ENCODE measurements around the gene THAP4.

Gene THAP4

GRCh38 chr2:241542278-241542605, 94.7 kb downstream of the THAP4 start:
- DNase-seq: no peak

DNA sequence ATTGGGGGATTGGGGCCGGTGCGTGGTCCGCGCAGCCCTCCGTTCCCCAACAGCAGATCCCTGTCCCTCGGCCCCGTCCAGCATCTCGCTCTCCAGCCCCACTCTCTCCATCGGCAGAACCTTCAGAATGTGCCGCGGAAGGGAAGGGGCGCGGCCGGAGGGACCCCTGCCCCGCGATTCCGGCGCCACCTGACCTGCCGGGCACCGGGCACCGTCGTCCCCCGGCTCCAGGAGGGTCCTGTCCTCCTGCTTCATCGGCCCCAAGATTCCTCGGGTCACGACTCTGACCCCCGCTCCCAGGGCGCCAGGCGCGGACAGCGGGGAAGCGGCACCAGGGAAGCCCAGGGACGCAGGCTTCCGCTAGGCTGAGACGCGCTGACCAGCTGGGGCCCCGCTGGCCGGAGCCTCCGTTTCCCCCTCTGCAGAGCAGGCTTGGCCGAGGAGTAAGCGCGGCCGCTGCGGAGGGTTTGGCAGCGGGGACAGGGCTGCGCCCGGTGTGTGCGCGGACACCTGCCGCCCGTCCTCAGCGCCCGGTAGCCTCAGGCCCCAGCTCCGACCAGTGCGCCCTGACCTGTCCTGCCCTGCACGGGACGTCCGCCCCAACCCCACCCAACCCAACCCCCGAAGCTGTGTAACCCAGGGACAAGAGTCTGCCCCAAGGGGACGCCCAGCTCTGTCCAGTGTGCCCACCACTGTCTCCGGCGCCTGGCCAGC, 95.2 kb downstream of the THAP4 start:
- no peak for DNase-seq

GRCh38 chr2:241540771-241541561, 96.0 kb downstream of the THAP4 start:
- DNase-seq: peak; percentile 24

- DNase-seq: no peak
Observed at GRCh38 chr2:241540401-241540770, 96.6 kb downstream of the THAP4 start.

GRCh38 chr2:241539616-241540374, 97.2 kb downstream of the THAP4 start:
- DNase-seq: no peak

- DNase-seq: no peak
Observed at GRCh38 chr2:241538838-241539615, 97.9 kb downstream of the THAP4 start.

DNA sequence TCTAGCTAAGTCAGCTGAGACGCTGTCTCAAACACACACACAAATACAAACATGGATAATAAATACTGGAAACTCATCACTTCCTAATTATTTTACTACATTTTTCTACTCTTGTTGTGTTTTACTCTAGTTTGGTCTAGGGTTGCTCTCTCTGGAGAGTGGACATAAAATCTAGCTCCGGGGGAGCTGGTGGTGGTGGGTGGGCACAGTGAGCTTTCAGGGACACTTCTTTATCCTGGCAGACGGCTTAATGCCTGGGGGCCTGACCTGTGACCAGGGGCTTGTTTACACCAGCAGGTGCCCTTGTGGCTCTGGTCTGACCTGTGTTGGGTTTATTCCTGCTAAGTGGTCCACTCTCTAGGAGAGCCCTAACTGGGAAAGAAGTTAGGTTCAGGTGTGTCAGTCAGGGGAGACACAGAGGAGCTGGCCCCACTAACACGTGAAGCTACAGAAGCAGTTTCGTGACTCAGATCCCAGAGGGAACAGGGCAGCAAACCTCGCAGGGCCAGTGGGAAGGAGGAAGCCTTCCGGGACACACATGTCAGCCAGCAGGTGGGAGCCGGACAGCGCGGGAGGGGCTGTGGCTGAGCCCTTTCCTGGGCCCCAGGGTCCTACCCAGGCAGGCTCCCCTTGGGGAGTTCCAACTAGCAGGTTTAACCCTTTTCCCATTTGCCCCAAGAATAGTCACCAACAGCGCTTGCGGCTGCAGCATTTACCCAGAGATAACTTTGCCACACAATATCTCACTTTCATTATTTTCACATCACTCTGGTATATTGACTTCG, 100.9 kb downstream of the THAP4 start:
- DNase-seq: no peak

DNA sequence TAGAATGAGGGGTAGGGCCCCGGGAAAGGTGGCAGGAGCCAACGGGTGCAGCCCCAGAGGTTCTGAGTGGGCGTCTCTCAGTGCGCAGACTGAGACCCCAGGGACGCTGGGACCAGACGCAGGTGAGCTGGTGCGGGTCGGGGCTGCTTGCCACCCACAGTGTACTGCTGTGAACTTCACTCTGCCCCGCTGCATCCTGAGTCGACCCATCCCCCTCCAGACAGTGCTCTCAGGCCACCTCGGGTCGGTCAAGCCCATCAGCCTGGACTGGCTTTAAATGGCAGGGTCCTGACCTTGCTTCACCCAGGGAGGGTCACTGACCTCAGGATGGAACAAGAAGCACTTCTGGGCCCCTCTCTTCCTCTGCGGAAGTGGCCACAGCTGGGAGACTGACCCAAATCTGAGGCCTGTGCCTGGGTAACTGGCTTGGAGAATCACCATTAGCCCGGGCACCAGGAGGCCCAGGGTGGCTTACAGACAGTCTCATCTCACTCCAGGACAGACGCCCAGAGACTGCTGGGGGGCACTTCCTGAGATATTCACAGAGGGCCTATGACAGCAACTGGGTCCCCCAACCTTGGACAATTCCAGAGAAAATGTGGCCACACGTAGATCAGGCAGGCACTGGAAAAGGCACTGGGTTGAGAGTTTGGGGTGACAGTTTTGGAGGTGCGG, 102.1 kb downstream of the THAP4 start:
- DNase-seq: no peak
